Trophoblast cell (in vitro differentiated cells and primary cell): Measurements from ENCODE around the gene MAP7.

ENCODE experiments used
- DNase-seq, 2 donors: peaks; one replicate each; pipeline ENCODE4 v3.0.0-alpha.2; 2016
- H2AFZ ChIP-seq: 2 replicates; pipeline ENCODE4 v1.6.1; 2013; ENCODE audit warnings: low read length, moderate library complexity, mild to moderate bottlenecking; ENCODE audit not compliant: insufficient read depth, poor library complexity
- H2AK5ac ChIP-seq: 2 replicates; pipeline ENCODE4 v1.6.1; 2013; ENCODE audit warnings: mild to moderate bottlenecking, low read length
- H2BK120ac ChIP-seq: 2 replicates; pipeline ENCODE4 v1.6.1; 2013; ENCODE audit warnings: low read length, mild to moderate bottlenecking, moderate library complexity; ENCODE audit not compliant: insufficient read depth, poor library complexity
- H2BK12ac ChIP-seq: 2 replicates; pipeline ENCODE4 v1.6.1; 2013; ENCODE audit warnings: mild to moderate bottlenecking, low read length, moderate library complexity
- H2BK5ac ChIP-seq: 2 replicates; pipeline ENCODE4 v1.6.1; 2013; ENCODE audit warnings: low read length, low read depth, moderate library complexity, mild to moderate bottlenecking; ENCODE audit not compliant: poor library complexity
- H3K14ac ChIP-seq: 2 replicates; pipeline ENCODE4 v1.6.1; 2013; ENCODE audit warnings: mild to moderate bottlenecking, low read length
- H3K18ac ChIP-seq: 2 replicates; pipeline ENCODE4 v1.6.1; 2013; ENCODE audit warnings: mild to moderate bottlenecking, low read length
- H3K23ac ChIP-seq: 2 replicates; pipeline ENCODE4 v1.6.1; 2013; ENCODE audit warnings: low read length
- H3K27ac ChIP-seq: 2 replicates; pipeline ENCODE4 v1.5.1; 2013; ENCODE audit warnings: low read depth, mild to moderate bottlenecking, inconsistent platforms, low read length, moderate library complexity
- H3K27me3 ChIP-seq: 2 replicates; pipeline ENCODE4 v1.6.1; 2013; ENCODE audit warnings: inconsistent platforms, mild to moderate bottlenecking, low read length, moderate library complexity; ENCODE audit not compliant: insufficient read depth
- H3K36me3 ChIP-seq, 2 experiments: 1 replicate in 1 of 2; 2 replicates in 1 of 2; pipeline ENCODE4 v1.6.1; 2013; ENCODE audit warnings: low read length in 2 of 2, mild to moderate bottlenecking in 2 of 2, moderate library complexity in 1 of 2; ENCODE audit not compliant: insufficient read depth in 2 of 2, control insufficient read depth in 1 of 2
- H3K4ac ChIP-seq: 2 replicates; pipeline ENCODE4 v1.6.1; 2013; ENCODE audit warnings: low read depth, mild to moderate bottlenecking, low read length, moderate library complexity
- H3K4me1 ChIP-seq, 2 experiments: 1 replicate in 1 of 2; 2 replicates in 1 of 2; pipeline ENCODE4 v1.6.1; 2013; ENCODE audit warnings: low read length in 2 of 2, mild to moderate bottlenecking in 2 of 2, moderate library complexity in 1 of 2; ENCODE audit not compliant: insufficient read depth in 2 of 2, control insufficient read depth in 1 of 2
- H3K4me2 ChIP-seq: 2 replicates; pipeline ENCODE4 v1.6.1; 2013; ENCODE audit warnings: inconsistent platforms, mild to moderate bottlenecking, low read length, moderate library complexity
- H3K4me3 ChIP-seq: 2 replicates; pipeline ENCODE4 v1.5.1; 2013; ENCODE audit warnings: mild to moderate bottlenecking, low read depth, low read length, inconsistent platforms
- H3K79me1 ChIP-seq: one replicate; pipeline ENCODE4 v1.6.1; 2013; ENCODE audit warnings: low read length
- H3K79me2 ChIP-seq: 2 replicates; pipeline ENCODE4 v1.6.1; 2013; ENCODE audit warnings: low read length, mild to moderate bottlenecking; ENCODE audit not compliant: control insufficient read depth, insufficient read depth, poor library complexity
- H3K9ac ChIP-seq: 2 replicates; pipeline ENCODE4 v1.6.1; 2013; ENCODE audit warnings: mild to moderate bottlenecking, low read length
- H3K9me3 ChIP-seq: 2 replicates; pipeline ENCODE4 v1.6.1; 2013; ENCODE audit warnings: low read depth, mild to moderate bottlenecking, control low read depth, inconsistent platforms, low read length; ENCODE audit not compliant: insufficient read depth
- H4K12ac ChIP-seq: 2 replicates; pipeline ENCODE4 v1.6.1; 2013; ENCODE audit warnings: low read depth, mild to moderate bottlenecking, low read length, moderate library complexity
- H4K8ac ChIP-seq: 2 replicates; pipeline ENCODE4 v1.6.1; 2013; ENCODE audit warnings: low read depth, mild to moderate bottlenecking, low read length, moderate library complexity
- H4K91ac ChIP-seq: one replicate; pipeline ENCODE4 v1.6.1; 2013; ENCODE audit warnings: low read depth, mild to moderate bottlenecking, low read length, moderate library complexity
- WGBS: extraction: QIAGEN DNeasy Blood & Tissue Kit; methylation state at CpG from one replicate; pipeline ENCODE4 v1.1.7; 2013; ENCODE audit warnings: missing lambda C conversion rate; ENCODE audit not compliant: insufficient read length, insufficient coverage; ENCODE audit errors: extremely low coverage; 5-methylcytosine and 5-hydroxymethylcytosine counted together

Gene MAP7

GRCh38 chr6:136464148-136464547 is 86.1 kb downstream of the MAP7 start:
- no peak overlapping the region for H3K18ac ChIP-seq
- H3K14ac ChIP-seq = no peak overlapping the region
- no peaks in the 10 kb centered on the region for H3K79me1 ChIP-seq
- H4K12ac ChIP-seq = no peak overlapping the region
- no CpG with 5 or more reads among the region's 2 CpGs for WGBS
- H2BK120ac ChIP-seq = no peak overlapping the region
- no peak overlapping the region for H3K23ac ChIP-seq
- no peak overlapping the region for H3K4ac ChIP-seq
- no peak overlapping the region for H2AK5ac ChIP-seq
- H3K36me3 ChIP-seq = no peaks in the 10 kb centered on the region
- H2BK12ac ChIP-seq = no peak overlapping the region
- H4K8ac ChIP-seq = no peak overlapping the region
- no peak overlapping the region for H3K4me3 ChIP-seq
- no peak overlapping the region for H2AFZ ChIP-seq
- no peak overlapping the region for H3K9ac ChIP-seq
- H3K79me2 ChIP-seq = no peaks in the 10 kb centered on the region
- no peak overlapping the region for H4K91ac ChIP-seq
- no peaks in the 10 kb centered on the region for H3K4me1 ChIP-seq
- H2BK5ac ChIP-seq = no peak overlapping the region
- H3K27me3 ChIP-seq = no peaks in the 10 kb centered on the region
- H3K9me3 ChIP-seq = no peaks in the 10 kb centered on the region
- H3K27ac ChIP-seq = no peak overlapping the region
- no peak overlapping the region for H3K4me2 ChIP-seq
- DNase-seq = no peak

DNA sequence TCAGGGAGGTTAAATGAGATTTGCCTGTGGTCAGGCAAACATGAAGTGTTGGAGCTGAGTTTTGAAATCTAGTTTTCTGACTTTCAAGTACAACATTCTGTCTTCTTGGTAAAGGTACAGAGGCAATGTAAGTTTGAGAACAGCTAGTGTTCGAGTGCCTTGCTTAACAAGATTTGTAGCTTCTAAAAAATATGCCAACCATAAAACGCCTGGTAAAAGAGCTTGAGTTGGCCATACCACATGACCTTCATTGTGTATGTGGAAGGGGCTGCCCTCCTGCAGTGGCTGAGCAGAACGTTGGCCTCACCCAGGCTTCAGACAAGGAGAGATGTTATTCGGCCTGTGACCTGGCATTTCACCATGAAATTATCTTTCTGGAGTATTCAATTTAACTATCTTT is 86.5 kb downstream of the MAP7 start:
- no peak for DNase-seq
- Histone ChIP-seq H3K4me1 (no peaks in the 10 kb centered on the region), H4K8ac (no peak overlapping the region), H3K9me3 (no peaks in the 10 kb centered on the region), H2AFZ (no peak overlapping the region), H2AK5ac (no peak overlapping the region), H3K4ac (no peak overlapping the region), H4K12ac (no peak overlapping the region), H2BK120ac (no peak overlapping the region), H3K23ac (no peak overlapping the region), H4K91ac (no peak overlapping the region), H3K18ac (no peak overlapping the region), H3K4me3 (no peak overlapping the region), H3K4me2 (no peak overlapping the region), H2BK12ac (no peak overlapping the region), H3K27me3 (no peaks in the 10 kb centered on the region), H3K14ac (no peak overlapping the region), H3K9ac (no peak overlapping the region), H3K36me3 (no peaks in the 10 kb centered on the region), H3K79me2 (no peaks in the 10 kb centered on the region), H3K79me1 (no peaks in the 10 kb centered on the region), H2BK5ac (no peak overlapping the region), H3K27ac (no peak overlapping the region)
- no CpG with 5 or more reads among the region's 4 CpGs for WGBS

DNA sequence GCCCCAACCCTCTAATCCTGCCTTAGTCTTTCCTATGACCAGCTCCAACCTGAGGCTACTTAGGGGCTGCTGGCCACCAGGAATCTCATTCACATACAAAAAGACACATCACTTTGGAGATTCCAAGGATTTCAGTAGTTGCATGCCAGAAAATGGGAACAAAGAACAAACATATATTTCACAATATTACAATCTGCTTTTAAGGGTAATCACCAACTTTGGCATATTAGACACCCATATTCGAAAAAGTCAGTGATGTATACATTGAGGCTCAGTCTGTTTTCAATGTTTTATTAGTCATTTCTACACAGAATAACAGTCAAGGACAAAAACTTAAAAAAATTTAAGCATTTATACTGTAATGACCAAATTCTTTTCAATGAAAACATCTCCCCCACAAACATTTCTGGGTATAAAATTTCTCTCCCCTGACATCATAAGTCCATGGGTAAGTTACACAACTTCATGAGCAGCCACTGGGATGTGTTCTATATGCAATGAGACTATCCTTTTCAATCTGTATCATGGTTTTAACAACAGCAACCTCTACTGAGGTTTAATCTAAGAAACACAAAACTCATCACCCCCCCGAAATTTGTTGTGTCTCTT is 103.5 kb downstream of the MAP7 start:
- Histone ChIP-seq H2AK5ac (no peak overlapping the region), H3K27ac (no peak overlapping the region), H2BK12ac (no peak overlapping the region), H3K79me2 (no peaks in the 10 kb centered on the region), H2BK120ac (no peak overlapping the region), H4K12ac (no peak overlapping the region), H3K23ac (no peak overlapping the region), H4K91ac (no peak overlapping the region), H3K18ac (no peak overlapping the region), H3K27me3 (no peaks in the 10 kb centered on the region), H2AFZ (no peak overlapping the region), H4K8ac (no peak overlapping the region), H3K9me3 (no peaks in the 10 kb centered on the region), H3K4me2 (no peak overlapping the region), H3K9ac (no peak overlapping the region), H3K4me1 (no peaks in the 10 kb centered on the region), H2BK5ac (no peak overlapping the region), H3K79me1 (no peaks in the 10 kb centered on the region), H3K14ac (no peak overlapping the region), H3K4me3 (no peak overlapping the region), H3K4ac (no peak overlapping the region), H3K36me3 (no peaks in the 10 kb centered on the region)
- no peak for DNase-seq
- WGBS = no CpG with 5 or more reads among the region's 2 CpGs

DNA sequence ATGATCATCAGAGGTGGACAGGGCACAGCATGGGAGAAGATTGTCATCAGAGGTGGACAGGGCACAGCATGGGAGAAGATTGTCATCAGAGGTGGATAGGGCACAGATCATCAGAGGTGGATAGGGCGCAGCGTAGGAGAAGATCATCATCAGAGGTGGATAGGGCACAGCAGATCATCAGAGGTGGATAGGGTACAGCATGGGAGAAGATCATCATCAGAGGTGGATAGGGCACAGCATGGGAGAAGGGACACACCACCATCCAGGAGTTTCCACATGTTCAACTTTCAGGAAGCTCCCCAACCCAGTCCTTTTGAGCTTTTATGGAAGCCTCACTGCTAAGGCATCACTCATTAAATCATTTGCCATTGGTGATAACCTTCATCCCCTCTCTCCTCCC is 104.1 kb downstream of the MAP7 start:
- no peaks in the 10 kb centered on the region for H3K27me3 ChIP-seq
- no peak overlapping the region for H4K12ac ChIP-seq
- H3K18ac ChIP-seq = no peak overlapping the region
- no peak overlapping the region for H3K27ac ChIP-seq
- H4K8ac ChIP-seq = no peak overlapping the region
- no peak overlapping the region for H2BK120ac ChIP-seq
- H3K14ac ChIP-seq = no peak overlapping the region
- no peaks in the 10 kb centered on the region for H3K79me1 ChIP-seq
- H4K91ac ChIP-seq = no peak overlapping the region
- H3K4me2 ChIP-seq = no peak overlapping the region
- no peak overlapping the region for H2AK5ac ChIP-seq
- DNase-seq = no peak
- no peak overlapping the region for H2BK5ac ChIP-seq
- H2BK12ac ChIP-seq = no peak overlapping the region
- WGBS = no CpG with 5 or more reads among the region's 2 CpGs
- no peaks in the 10 kb centered on the region for H3K9me3 ChIP-seq
- H3K79me2 ChIP-seq = no peaks in the 10 kb centered on the region
- H3K4me3 ChIP-seq = no peak overlapping the region
- H3K4ac ChIP-seq = no peak overlapping the region
- no peaks in the 10 kb centered on the region for H3K36me3 ChIP-seq
- no peaks in the 10 kb centered on the region for H3K4me1 ChIP-seq
- H3K23ac ChIP-seq = no peak overlapping the region
- H2AFZ ChIP-seq = no peak overlapping the region
- H3K9ac ChIP-seq = no peak overlapping the region
